ENCODE data around the gene SLC13A3.
A peak's percentile ranks its signal among the peaks of the same experiment; 100 is the strongest.

Gene SLC13A3

GRCh38 chr20:46651091-46651962, at the start of gene SLC13A3:
SLC13A3 (minus strand) TSS chr20:46651459; CDS start chr20:46651421, 38 bp downstream.
- DNase-seq: no peak

- DNase-seq: no peak
Measured at GRCh38 chr20:46701057-46701456, 49.8 kb upstream of the SLC13A3 start.

GRCh38 chr20:46700481-46700880, 49.2 kb upstream of the SLC13A3 start:
- DNase-seq: no peak

- DNase-seq: no peak
Measured at GRCh38 chr20:46699651-46700359, 48.5 kb upstream of the SLC13A3 start.

GRCh38 chr20:46698788-46699187, 47.5 kb upstream of the SLC13A3 start:
- DNase-seq: no peak

GRCh38 chr20:46696791-46697279, 45.6 kb upstream of the SLC13A3 start:
- DNase-seq: no peak

- no peak for DNase-seq
Measured at GRCh38 chr20:46695892-46696291, 44.6 kb upstream of the SLC13A3 start.

- no peak for DNase-seq
Measured at GRCh38 chr20:46694484-46694883, 43.2 kb upstream of the SLC13A3 start.

GRCh38 chr20:46691196-46691595, 39.9 kb upstream of the SLC13A3 start:
- DNase-seq: no peak

GRCh38 chr20:46690219-46691106, 39.2 kb upstream of the SLC13A3 start:
- no peak for DNase-seq

GRCh38 chr20:46689754-46690085, 38.5 kb upstream of the SLC13A3 start:
- DNase-seq: no peak

GRCh38 chr20:46689082-46689753, 38.0 kb upstream of the SLC13A3 start, which contains the start of gene TP53RK:
TP53RK (minus strand) TSS chr20:46689444; CDS start chr20:46689414, 30 bp downstream.
- peak; percentile 96 for DNase-seq

- no peak for DNase-seq
Measured at GRCh38 chr20:46688151-46689081, 37.2 kb upstream of the SLC13A3 start.

- DNase-seq: no peak
Measured at GRCh38 chr20:46683939-46684750, 32.9 kb upstream of the SLC13A3 start.

- no peak for DNase-seq
Measured at GRCh38 chr20:46683668-46683938, 32.3 kb upstream of the SLC13A3 start.

- no peak for DNase-seq
Measured at GRCh38 chr20:46683011-46683667, 31.9 kb upstream of the SLC13A3 start.

GRCh38 chr20:46682063-46682821, 31.0 kb upstream of the SLC13A3 start:
- no peak for DNase-seq

- peak; percentile 59 for DNase-seq
Measured at GRCh38 chr20:46681032-46681854, 30.0 kb upstream of the SLC13A3 start.
